HCT116 (cell line): Measurements from ENCODE around the gene EXOC4. TPM values are rescaled to one million over a fixed set of nuclear protein-coding genes. Genes with fewer than 3 reads are reported as not detected.

ENCODE experiments used
- ATAC-seq: fragments of 200-7000 bp; cut with Tn5 transposase; 2 replicates; pipeline ENCODE4 v1.9.1; 2020; ENCODE audit warnings: mild to moderate bottlenecking, moderate library complexity
- BruUV-seq: library from RNA; stranded (reverse); fragments of 400-500 nt; replicated peaks from 2 replicates; lab custom pipeline; 2021; lab: Mats Ljungman, UMichigan
- CTCF ChIA-PET: fragments of 300-600 bp; sonication (Branson Sonifier 250); formaldehyde crosslinking; loops from one replicate; lab custom pipeline; 2021; ENCODE audit warnings: antibody characterized with exemption; lab: Charles Lee
- POLR2A ChIA-PET: fragments of 300-600, 350-600 bp; sonication (Branson Sonifier 250); formaldehyde crosslinking; loops from one replicate; lab custom pipeline; 2021; ENCODE audit warnings: antibody characterized with exemption; lab: Charles Lee
- RAD21 ChIA-PET, 2 experiments: fragments of 300-600 bp; sonication (Branson Sonifier 250); formaldehyde crosslinking; loops; one replicate each; lab custom pipeline; 2023; ENCODE audit warnings: low total read pairs in 2 of 2; ENCODE audit not compliant: uncharacterized antibody in 2 of 2, unreplicated experiment in 2 of 2, low non-redundant PET in 1 of 2; lab: Charles Lee
- DNase-seq: peaks from one replicate; pipeline ENCODE4 v3.0.0-alpha.2; 2010; ENCODE audit warnings: low read depth, low spot score
- H2AFZ ChIP-seq: fragments of 200-600 bp; shearing (Covaris generic), sonication (generic); 2 replicates; pipeline ENCODE4 v1.6.1; 2017; ENCODE audit warnings: low read depth, mixed run types, mixed read lengths, antibody characterized with exemption, low read length; ENCODE audit not compliant: poor library complexity, severe bottlenecking
- H3K27ac ChIP-seq: 2 replicates; pipeline ENCODE4 v1.5.1; 2012; ENCODE audit warnings: low read depth, low read length
- H3K27me3 ChIP-seq: fragments of 200-600 bp; sonication (generic); 2 replicates; pipeline ENCODE4 v1.6.1; 2016; ENCODE audit warnings: mixed run types, low read length, mixed read lengths; ENCODE audit not compliant: insufficient read depth
- H3K36me3 ChIP-seq, 2 experiments: fragments of 200-500 bp in 1 of 2; fragments of 200-600 bp in 1 of 2; sonication (Bioruptor generic) in 1 of 2; sonication (generic) in 1 of 2; 2 replicates each; pipeline versions ENCODE4 v1.5.1 to v1.6.1; 2014 to 2016; ENCODE audit warnings: low read length in 2 of 2, inconsistent platforms in 1 of 2, mixed read lengths in 1 of 2, mixed run types in 1 of 2; ENCODE audit not compliant: insufficient read depth in 2 of 2, control insufficient read depth in 1 of 2
- H3K4me1 ChIP-seq, 2 experiments: fragments of 200-600 bp in 1 of 2; sonication (generic) in 1 of 2; 2 replicates each; pipeline versions ENCODE4 v1.5.1 to v1.6.1; 2012 to 2017; ENCODE audit warnings: low read length in 2 of 2, inconsistent platforms in 1 of 2, mild to moderate bottlenecking in 1 of 2, mixed read lengths in 1 of 2, mixed run types in 1 of 2, moderate library complexity in 1 of 2; ENCODE audit not compliant: insufficient read depth in 2 of 2, control insufficient read depth in 1 of 2
- H3K4me2 ChIP-seq: fragments of 200-600 bp; sonication (generic); 2 replicates; pipeline ENCODE4 v1.6.1; 2017; ENCODE audit warnings: mixed run types, low read length, mixed read lengths
- H3K4me3 ChIP-seq, 2 experiments: fragments of 200-600 bp in 1 of 2; sonication (generic) in 1 of 2; replicated peaks in 1 of 2; 2 replicates each; pipeline ENCODE4 v1.5.1; 2011 to 2016; ENCODE audit warnings: low read length in 2 of 2, control low read depth in 1 of 2, low read depth in 1 of 2, mild to moderate bottlenecking in 1 of 2, mixed read lengths in 1 of 2, mixed run types in 1 of 2
- H3K79me2 ChIP-seq: fragments of 200-600 bp; sonication (generic); 2 replicates; pipeline ENCODE4 v1.6.1; 2017; ENCODE audit warnings: mild to moderate bottlenecking, mixed run types, low read length, moderate library complexity, mixed read lengths; ENCODE audit not compliant: insufficient read depth
- H3K9ac ChIP-seq: fragments of 200-600 bp; sonication (generic); 2 replicates; pipeline ENCODE4 v1.6.1; 2016; ENCODE audit warnings: low read length, mixed read lengths
- H3K9me2 ChIP-seq: fragments of 200-600 bp; sonication (generic), shearing (Covaris generic); 2 replicates; pipeline ENCODE4 v1.6.1; 2017; ENCODE audit warnings: mixed run types, mild to moderate bottlenecking, moderate library complexity; ENCODE audit not compliant: insufficient read depth
- H3K9me3 ChIP-seq, 2 experiments: fragments of 200-500 bp in 1 of 2; fragments of 200-600 bp in 1 of 2; sonication (Bioruptor generic) in 1 of 2; sonication (generic) in 1 of 2; 2 replicates each; pipeline ENCODE4 v1.6.1; 2014 to 2017; ENCODE audit warnings: low read length in 2 of 2, mixed read lengths in 2 of 2, inconsistent platforms in 1 of 2, low read depth in 1 of 2, mild to moderate bottlenecking in 1 of 2, mixed run types in 1 of 2, moderate library complexity in 1 of 2; ENCODE audit not compliant: control insufficient read depth in 1 of 2, insufficient read depth in 1 of 2
- H4K20me1 ChIP-seq: fragments of 200-600 bp; sonication (generic), shearing (Covaris generic); 2 replicates; pipeline ENCODE4 v1.6.1; 2017; ENCODE audit warnings: mixed run types, mild to moderate bottlenecking, moderate library complexity; ENCODE audit not compliant: insufficient read depth
- CEBPB ChIP-seq: IDR thresholded peaks from 2 replicates; pipeline ENCODE4 v1.6.1; 2012; ENCODE audit warnings: low read depth
- EGR1 ChIP-seq: IDR thresholded peaks from 2 replicates; pipeline ENCODE4 v1.6.1; 2012; ENCODE audit warnings: low read depth
- ELF1 ChIP-seq: IDR thresholded peaks from 2 replicates; pipeline ENCODE4 v1.6.1; 2012; ENCODE audit warnings: low read depth, borderline replicate concordance
- EZH2 ChIP-seq: fragments of 200-600 bp; sonication (generic); IDR thresholded peaks from 2 replicates; pipeline ENCODE4 v1.6.1; 2017; ENCODE audit warnings: antibody characterized with exemption, mixed run types
- EZH2phosphoT487 ChIP-seq: fragments of 200-600 bp; IDR thresholded peaks from 2 replicates; pipeline ENCODE4 v1.6.1; 2018; ENCODE audit warnings: antibody characterized with exemption, borderline replicate concordance
- FOSL1 ChIP-seq: IDR thresholded peaks from 2 replicates; pipeline ENCODE4 v1.6.1; 2012; ENCODE audit warnings: low read depth
- JUND ChIP-seq: IDR thresholded peaks from 2 replicates; pipeline ENCODE4 v1.6.1; 2012
- POLR2A ChIP-seq: IDR thresholded peaks from 2 replicates; pipeline ENCODE4 v1.7.0; 2011; ENCODE audit warnings: borderline replicate concordance; ENCODE audit not compliant: insufficient read depth, insufficient read length; ENCODE audit errors: extremely low read depth
- POLR2AphosphoS5 ChIP-seq: IDR thresholded peaks from 2 replicates; pipeline ENCODE4 v1.6.1; 2011; ENCODE audit warnings: mild to moderate bottlenecking, low read depth, low read length, moderate library complexity
- SIN3A ChIP-seq: IDR thresholded peaks from 2 replicates; pipeline ENCODE4 v1.6.1; 2012; ENCODE audit warnings: low read depth
- SP1 ChIP-seq: IDR thresholded peaks from 2 replicates; pipeline ENCODE4 v1.6.1; 2012; ENCODE audit warnings: low read depth
- ZFX ChIP-seq: fragments of 450-650 bp; IDR thresholded peaks from 2 replicates; pipeline ENCODE4 v1.6.1; 2017
- ZNF274 ChIP-seq: fragments of 200-500 bp; sonication (Bioruptor generic); IDR thresholded peaks from 2 replicates; pipeline ENCODE4 v1.6.1; 2014; ENCODE audit warnings: mild to moderate bottlenecking, low read depth, low read length, inconsistent platforms
- intact Hi-C: fragments of 100-400 bp; cut with micrococcal nuclease; formaldehyde crosslinking; loops from 2 replicates; pipeline ENCODE4 v1.10.0; 2022
- total RNA-seq: library from RNA; stranded (reverse); gene quantifications from one replicate; pipeline ENCODE4 v1.2.1, GENCODE V29; 2021; ENCODE audit not compliant: unreplicated experiment
- TF ChIP-seq, protein P1 (sequence below): IDR thresholded peaks from 2 replicates; pipeline ENCODE4 v1.6.1; 2012
- TF ChIP-seq, protein P2 (sequence below): IDR thresholded peaks from 2 replicates; pipeline ENCODE4 v1.6.1; 2012; ENCODE audit warnings: low read depth
- TF ChIP-seq, protein P3 (sequence below), 3 experiments: fragments of 200-600 bp in 1 of 3; sonication (generic) in 1 of 3; IDR thresholded peaks in 2 of 3; conservative IDR thresholded peaks in 1 of 3; 2 replicates each; pipeline ENCODE4 v1.5.1; 2012 to 2017; ENCODE audit warnings: low read depth in 2 of 3, low read length in 2 of 3, antibody characterized with exemption in 1 of 3, borderline replicate concordance in 1 of 3, control low read depth in 1 of 3, mild to moderate bottlenecking in 1 of 3, mixed read lengths in 1 of 3, mixed run types in 1 of 3, moderate library complexity in 1 of 3; ENCODE audit not compliant: insufficient read depth in 1 of 3

EXOC4 gene
- total RNA-seq, 1 experiment from 2014 or later: 40.3 TPM

DNA sequence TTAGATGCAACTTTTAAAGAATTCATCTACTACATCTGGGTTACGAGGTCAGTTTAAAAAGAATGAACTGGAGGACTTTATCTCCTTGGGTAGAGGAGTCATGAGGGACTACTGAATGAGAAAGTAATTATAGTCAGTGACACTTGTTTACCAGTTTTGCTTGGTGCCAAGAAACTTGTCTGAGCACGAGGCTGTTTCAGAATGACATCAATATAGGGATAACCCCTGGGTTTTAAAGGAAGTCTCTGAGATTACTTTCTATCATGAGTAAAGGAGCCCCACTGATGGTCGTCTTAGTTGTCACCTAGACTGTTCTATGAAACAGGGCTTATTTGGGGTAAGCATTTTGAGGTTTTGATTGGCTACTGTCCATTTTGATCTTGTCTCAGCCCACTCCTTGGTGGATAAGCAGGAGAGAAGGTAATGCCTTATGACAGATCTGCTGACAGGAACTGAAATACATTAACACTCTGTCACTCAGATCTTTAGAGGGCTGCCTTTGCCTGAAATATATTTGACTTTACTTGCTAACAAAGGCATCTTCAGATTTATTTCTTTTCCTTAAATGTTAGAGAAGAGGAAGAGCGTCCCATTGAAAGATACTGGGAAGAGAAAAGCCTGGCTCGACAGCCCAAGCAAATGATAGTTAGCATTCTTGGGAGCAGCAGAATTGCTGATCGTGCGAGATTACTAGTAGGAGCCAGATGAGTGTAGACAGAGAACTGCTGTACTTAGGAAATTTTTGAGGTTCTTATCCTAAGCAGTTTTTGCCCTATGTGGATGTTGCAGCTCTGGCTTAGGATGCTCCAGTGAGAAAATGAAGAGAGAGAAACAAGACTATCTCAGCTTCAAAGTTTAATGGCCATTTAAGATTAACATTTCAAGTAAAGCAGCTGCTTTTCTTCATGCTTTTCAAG, 575.1 kb downstream of the EXOC4 start (continued):
- TF ChIP-seq ZFX (no peak), FOSL1 (no peak), EZH2phosphoT487 (no peak), SIN3A (no peak), JUND (no peak), CEBPB (no peak)
- TF ChIP-seq, protein P1, sequence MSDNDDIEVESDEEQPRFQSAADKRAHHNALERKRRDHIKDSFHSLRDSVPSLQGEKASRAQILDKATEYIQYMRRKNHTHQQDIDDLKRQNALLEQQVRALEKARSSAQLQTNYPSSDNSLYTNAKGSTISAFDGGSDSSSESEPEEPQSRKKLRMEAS: no peak
- TF ChIP-seq, protein P2, sequence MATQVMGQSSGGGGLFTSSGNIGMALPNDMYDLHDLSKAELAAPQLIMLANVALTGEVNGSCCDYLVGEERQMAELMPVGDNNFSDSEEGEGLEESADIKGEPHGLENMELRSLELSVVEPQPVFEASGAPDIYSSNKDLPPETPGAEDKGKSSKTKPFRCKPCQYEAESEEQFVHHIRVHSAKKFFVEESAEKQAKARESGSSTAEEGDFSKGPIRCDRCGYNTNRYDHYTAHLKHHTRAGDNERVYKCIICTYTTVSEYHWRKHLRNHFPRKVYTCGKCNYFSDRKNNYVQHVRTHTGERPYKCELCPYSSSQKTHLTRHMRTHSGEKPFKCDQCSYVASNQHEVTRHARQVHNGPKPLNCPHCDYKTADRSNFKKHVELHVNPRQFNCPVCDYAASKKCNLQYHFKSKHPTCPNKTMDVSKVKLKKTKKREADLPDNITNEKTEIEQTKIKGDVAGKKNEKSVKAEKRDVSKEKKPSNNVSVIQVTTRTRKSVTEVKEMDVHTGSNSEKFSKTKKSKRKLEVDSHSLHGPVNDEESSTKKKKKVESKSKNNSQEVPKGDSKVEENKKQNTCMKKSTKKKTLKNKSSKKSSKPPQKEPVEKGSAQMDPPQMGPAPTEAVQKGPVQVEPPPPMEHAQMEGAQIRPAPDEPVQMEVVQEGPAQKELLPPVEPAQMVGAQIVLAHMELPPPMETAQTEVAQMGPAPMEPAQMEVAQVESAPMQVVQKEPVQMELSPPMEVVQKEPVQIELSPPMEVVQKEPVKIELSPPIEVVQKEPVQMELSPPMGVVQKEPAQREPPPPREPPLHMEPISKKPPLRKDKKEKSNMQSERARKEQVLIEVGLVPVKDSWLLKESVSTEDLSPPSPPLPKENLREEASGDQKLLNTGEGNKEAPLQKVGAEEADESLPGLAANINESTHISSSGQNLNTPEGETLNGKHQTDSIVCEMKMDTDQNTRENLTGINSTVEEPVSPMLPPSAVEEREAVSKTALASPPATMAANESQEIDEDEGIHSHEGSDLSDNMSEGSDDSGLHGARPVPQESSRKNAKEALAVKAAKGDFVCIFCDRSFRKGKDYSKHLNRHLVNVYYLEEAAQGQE: no peak

DNA sequence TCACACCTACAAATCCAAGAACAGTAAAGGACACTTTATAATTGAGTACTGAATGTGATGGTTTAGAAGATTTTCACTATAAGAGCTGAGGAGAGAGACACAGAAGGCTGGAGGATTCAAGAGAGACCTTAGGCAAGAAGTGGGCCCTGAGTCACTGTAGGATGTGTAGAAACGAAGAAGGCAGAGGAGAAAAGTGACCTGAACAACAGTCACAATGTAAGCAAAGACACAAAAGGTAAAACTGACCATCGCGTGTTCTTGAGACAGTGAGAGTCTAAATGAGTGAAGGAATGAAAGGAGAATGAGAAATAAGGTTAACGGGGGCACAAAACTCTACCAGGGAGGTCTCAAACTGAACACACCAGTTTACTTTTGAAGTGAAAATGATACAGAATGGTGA, 576.0 kb downstream of the EXOC4 start:
- no peak overlapping the region for H3K9ac ChIP-seq
- H3K27ac ChIP-seq: no peak overlapping the region
- no peak overlapping the region for H3K4me2 ChIP-seq
- no peak overlapping the region for H2AFZ ChIP-seq
- intact Hi-C loops: no loop called here
- no peaks in the 10 kb centered on the region for H3K79me2 ChIP-seq
- BruUV-seq: no TSS peak
- no peaks in the 10 kb centered on the region for H3K4me1 ChIP-seq
- no peak overlapping the region for H3K4me3 ChIP-seq
- no peaks in the 10 kb centered on the region for H3K9me2 ChIP-seq
- TF ChIP-seq SP1 (no peak), POLR2A (no peak), ELF1 (no peak), ZNF274 (no peak), EGR1 (no peak), EZH2phosphoT487 (no peak), JUND (no peak), ZFX (no peak), EZH2 (no peak), POLR2AphosphoS5 (no peak)
- TF ChIP-seq, protein P1: no peak
- TF ChIP-seq, protein P3, sequence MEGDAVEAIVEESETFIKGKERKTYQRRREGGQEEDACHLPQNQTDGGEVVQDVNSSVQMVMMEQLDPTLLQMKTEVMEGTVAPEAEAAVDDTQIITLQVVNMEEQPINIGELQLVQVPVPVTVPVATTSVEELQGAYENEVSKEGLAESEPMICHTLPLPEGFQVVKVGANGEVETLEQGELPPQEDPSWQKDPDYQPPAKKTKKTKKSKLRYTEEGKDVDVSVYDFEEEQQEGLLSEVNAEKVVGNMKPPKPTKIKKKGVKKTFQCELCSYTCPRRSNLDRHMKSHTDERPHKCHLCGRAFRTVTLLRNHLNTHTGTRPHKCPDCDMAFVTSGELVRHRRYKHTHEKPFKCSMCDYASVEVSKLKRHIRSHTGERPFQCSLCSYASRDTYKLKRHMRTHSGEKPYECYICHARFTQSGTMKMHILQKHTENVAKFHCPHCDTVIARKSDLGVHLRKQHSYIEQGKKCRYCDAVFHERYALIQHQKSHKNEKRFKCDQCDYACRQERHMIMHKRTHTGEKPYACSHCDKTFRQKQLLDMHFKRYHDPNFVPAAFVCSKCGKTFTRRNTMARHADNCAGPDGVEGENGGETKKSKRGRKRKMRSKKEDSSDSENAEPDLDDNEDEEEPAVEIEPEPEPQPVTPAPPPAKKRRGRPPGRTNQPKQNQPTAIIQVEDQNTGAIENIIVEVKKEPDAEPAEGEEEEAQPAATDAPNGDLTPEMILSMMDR (IDR thresholded peaks at IDR 0.05 in 2 of 3, conservative IDR thresholded peaks at IDR 0.05 in 1 of 3; ENCODE audit: borderline replicate concordance in 1 of 3, insufficient read depth in 1 of 3, low read depth in 2 of 3, low read length in 2 of 3): no peak
- TF ChIP-seq, all 23 proteins: peak for 0
- ChIA-PET POLR2A (no interaction called here), RAD21 (no interaction called here), CTCF (no interaction called here)
- Histone ChIP-seq H4K20me1 (no peaks in the 10 kb centered on the region), H3K9me3 (no peaks in the 10 kb centered on the region), H3K36me3 (no peaks in the 10 kb centered on the region), H3K27me3 (no peaks in the 10 kb centered on the region)
- ATAC-seq: no peak
- no peak for DNase-seq
